Neural cell (in vitro differentiated cells): ENCODE data around the gene AQP12A. TPM values are rescaled to one million over a fixed set of nuclear protein-coding genes. Genes with fewer than 3 reads are reported as not detected.

Source experiments
- H2AFZ ChIP-seq: fragments of 200-600, 300-800 bp; sonication (generic), shearing (Covaris generic); 2 replicates; pipeline ENCODE4 v1.6.0; 2014; ENCODE audit warnings: low read depth, mild to moderate bottlenecking, antibody characterized with exemption, low read length, moderate library complexity
- H3F3A ChIP-seq: fragments of 200-600 bp; shearing (Covaris generic); 2 replicates; pipeline ENCODE4 v1.6.1; 2016; ENCODE audit warnings: mild to moderate bottlenecking, moderate library complexity, mixed read lengths, antibody characterized with exemption, low read length; ENCODE audit not compliant: insufficient read depth, poor library complexity, severe bottlenecking
- H3K27ac ChIP-seq: fragments of 200-600, 300-800 bp; sonication (generic), shearing (Covaris generic); 2 replicates; pipeline ENCODE4 v1.5.1; 2014; ENCODE audit warnings: mild to moderate bottlenecking, low read length, moderate library complexity
- H3K27me3 ChIP-seq: fragments of 300-800, 200-600 bp; sonication (generic), shearing (Covaris generic); 2 replicates; pipeline ENCODE4 v1.6.0; 2014; ENCODE audit warnings: mild to moderate bottlenecking, low read depth, low read length, moderate library complexity; ENCODE audit not compliant: insufficient read depth
- H3K36me3 ChIP-seq: fragments of 300-800, 200-600 bp; sonication (generic), shearing (Covaris generic); 2 replicates; pipeline ENCODE4 v1.5.1; 2014; ENCODE audit warnings: mild to moderate bottlenecking, antibody characterized with exemption, low read length, moderate library complexity; ENCODE audit not compliant: insufficient read depth
- H3K4me2 ChIP-seq: fragments of 300-800, 200-600 bp; sonication (generic), shearing (Covaris generic); 2 replicates; pipeline ENCODE4 v1.6.0; 2014; ENCODE audit warnings: mild to moderate bottlenecking, low read length
- H3K4me3 ChIP-seq: fragments of 300-800, 200-600 bp; sonication (generic), shearing (Covaris generic); 2 replicates; pipeline ENCODE4 v1.5.1; 2014; ENCODE audit warnings: mild to moderate bottlenecking, low read length, moderate library complexity
- H3K79me2 ChIP-seq: fragments of 200-600 bp; shearing (Covaris generic); replicated peaks from 2 replicates; pipeline ENCODE4 v1.6.0; 2014; ENCODE audit warnings: mild to moderate bottlenecking, low read length, moderate library complexity; ENCODE audit not compliant: insufficient read depth
- H3K9ac ChIP-seq: fragments of 300-800, 200-600 bp; sonication (generic), shearing (Covaris generic); 2 replicates; pipeline ENCODE4 v1.6.1; 2016; ENCODE audit warnings: mild to moderate bottlenecking, low read length, mixed read lengths
- H3K9me2 ChIP-seq: fragments of 200-600 bp; shearing (Covaris generic); 2 replicates; pipeline ENCODE4 v1.6.1; 2016; ENCODE audit warnings: mild to moderate bottlenecking, low read length, mixed read lengths; ENCODE audit not compliant: insufficient read depth
- H3K9me3 ChIP-seq: fragments of 200-600, 300-800 bp; sonication (generic), shearing (Covaris generic); 2 replicates; pipeline ENCODE4 v1.6.1; 2016; ENCODE audit warnings: mild to moderate bottlenecking, mixed run types, low read length, moderate library complexity, mixed read lengths
- H4K20me1 ChIP-seq: fragments of 200-600 bp; shearing (Covaris generic); 2 replicates; pipeline ENCODE4 v1.6.1; 2016; ENCODE audit warnings: mild to moderate bottlenecking, mixed run types; ENCODE audit not compliant: insufficient read depth
- EP300 ChIP-seq: fragments of 450-650 bp; conservative IDR thresholded peaks from 2 replicates; pipeline ENCODE4 v1.6.1; 2014; ENCODE audit warnings: antibody characterized with exemption, mild to moderate bottlenecking, moderate library complexity; ENCODE audit not compliant: poor library complexity, severe bottlenecking
- EZH2 ChIP-seq: fragments of 200-600, 300-800 bp; shearing (Covaris generic), sonication (generic); IDR thresholded peaks from 2 replicates; pipeline ENCODE4 v1.6.1; 2014; ENCODE audit warnings: antibody characterized with exemption, low read length, borderline replicate concordance, mild to moderate bottlenecking; ENCODE audit not compliant: insufficient read depth, poor library complexity, severe bottlenecking
- MXI1 ChIP-seq: fragments of 450-650 bp; conservative IDR thresholded peaks from 2 replicates; pipeline ENCODE4 v1.6.1; 2014; ENCODE audit warnings: antibody characterized with exemption, mild to moderate bottlenecking; ENCODE audit not compliant: poor library complexity, severe bottlenecking
- POLR2AphosphoS5 ChIP-seq: IDR thresholded peaks from 2 replicates; pipeline ENCODE4 v1.6.1; 2012
- RAD21 ChIP-seq: fragments of 450-650 bp; conservative IDR thresholded peaks from 2 replicates; pipeline ENCODE4 v1.6.1; 2014; ENCODE audit warnings: antibody characterized with exemption, mild to moderate bottlenecking, moderate library complexity
- SMC3 ChIP-seq: fragments of 450-650 bp; conservative IDR thresholded peaks from 2 replicates; pipeline ENCODE4 v1.6.1; 2014; ENCODE audit warnings: antibody characterized with exemption, mild to moderate bottlenecking, moderate library complexity; ENCODE audit not compliant: poor library complexity
- TAF1 ChIP-seq: IDR thresholded peaks from 2 replicates; pipeline ENCODE4 v1.6.1; 2012; ENCODE audit warnings: low read depth
- polyA plus RNA-seq: library from polyadenylated mRNA; depleted of rRNA; stranded (reverse); fragments of >200 nt; gene quantifications from 2 replicates; pipeline ENCODE4 v1.2.3, GENCODE V29; 2014
- TF ChIP-seq, protein P1 (sequence below): IDR thresholded peaks from 2 replicates; pipeline ENCODE4 v1.6.1; 2012; ENCODE audit warnings: borderline replicate concordance
- TF ChIP-seq, protein P2 (sequence below): fragments of 450-650 bp; IDR thresholded peaks from 2 replicates; pipeline ENCODE4 v1.5.1; 2014; ENCODE audit warnings: antibody characterized with exemption, mild to moderate bottlenecking, moderate library complexity; ENCODE audit not compliant: poor library complexity, severe bottlenecking

The AQP12A gene
- polyA plus RNA-seq, 1 donor from 2014 or later, result not detected

DNA sequence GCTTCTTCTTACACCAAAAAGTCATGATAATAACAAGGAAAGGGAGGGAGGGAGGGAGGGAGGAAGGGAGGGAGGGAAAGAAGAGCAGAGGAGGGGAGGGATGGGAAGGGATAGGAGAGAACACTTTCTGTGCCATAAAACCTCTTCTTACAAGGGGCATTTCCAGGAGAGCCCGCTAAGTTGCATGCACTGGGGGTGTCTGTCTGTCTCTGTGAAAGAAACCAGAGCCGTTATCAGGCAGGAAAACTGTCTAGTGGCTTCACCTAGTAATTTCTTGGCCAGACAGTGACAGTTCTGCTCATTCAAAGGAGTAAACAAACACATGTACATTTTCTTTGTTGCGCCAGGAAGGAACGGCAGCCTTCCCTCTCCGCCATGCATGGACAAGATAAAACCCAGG is 45.8 kb downstream of the AQP12A start (continued):
- TF ChIP-seq, protein P1, sequence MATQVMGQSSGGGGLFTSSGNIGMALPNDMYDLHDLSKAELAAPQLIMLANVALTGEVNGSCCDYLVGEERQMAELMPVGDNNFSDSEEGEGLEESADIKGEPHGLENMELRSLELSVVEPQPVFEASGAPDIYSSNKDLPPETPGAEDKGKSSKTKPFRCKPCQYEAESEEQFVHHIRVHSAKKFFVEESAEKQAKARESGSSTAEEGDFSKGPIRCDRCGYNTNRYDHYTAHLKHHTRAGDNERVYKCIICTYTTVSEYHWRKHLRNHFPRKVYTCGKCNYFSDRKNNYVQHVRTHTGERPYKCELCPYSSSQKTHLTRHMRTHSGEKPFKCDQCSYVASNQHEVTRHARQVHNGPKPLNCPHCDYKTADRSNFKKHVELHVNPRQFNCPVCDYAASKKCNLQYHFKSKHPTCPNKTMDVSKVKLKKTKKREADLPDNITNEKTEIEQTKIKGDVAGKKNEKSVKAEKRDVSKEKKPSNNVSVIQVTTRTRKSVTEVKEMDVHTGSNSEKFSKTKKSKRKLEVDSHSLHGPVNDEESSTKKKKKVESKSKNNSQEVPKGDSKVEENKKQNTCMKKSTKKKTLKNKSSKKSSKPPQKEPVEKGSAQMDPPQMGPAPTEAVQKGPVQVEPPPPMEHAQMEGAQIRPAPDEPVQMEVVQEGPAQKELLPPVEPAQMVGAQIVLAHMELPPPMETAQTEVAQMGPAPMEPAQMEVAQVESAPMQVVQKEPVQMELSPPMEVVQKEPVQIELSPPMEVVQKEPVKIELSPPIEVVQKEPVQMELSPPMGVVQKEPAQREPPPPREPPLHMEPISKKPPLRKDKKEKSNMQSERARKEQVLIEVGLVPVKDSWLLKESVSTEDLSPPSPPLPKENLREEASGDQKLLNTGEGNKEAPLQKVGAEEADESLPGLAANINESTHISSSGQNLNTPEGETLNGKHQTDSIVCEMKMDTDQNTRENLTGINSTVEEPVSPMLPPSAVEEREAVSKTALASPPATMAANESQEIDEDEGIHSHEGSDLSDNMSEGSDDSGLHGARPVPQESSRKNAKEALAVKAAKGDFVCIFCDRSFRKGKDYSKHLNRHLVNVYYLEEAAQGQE, result no peak

DNA sequence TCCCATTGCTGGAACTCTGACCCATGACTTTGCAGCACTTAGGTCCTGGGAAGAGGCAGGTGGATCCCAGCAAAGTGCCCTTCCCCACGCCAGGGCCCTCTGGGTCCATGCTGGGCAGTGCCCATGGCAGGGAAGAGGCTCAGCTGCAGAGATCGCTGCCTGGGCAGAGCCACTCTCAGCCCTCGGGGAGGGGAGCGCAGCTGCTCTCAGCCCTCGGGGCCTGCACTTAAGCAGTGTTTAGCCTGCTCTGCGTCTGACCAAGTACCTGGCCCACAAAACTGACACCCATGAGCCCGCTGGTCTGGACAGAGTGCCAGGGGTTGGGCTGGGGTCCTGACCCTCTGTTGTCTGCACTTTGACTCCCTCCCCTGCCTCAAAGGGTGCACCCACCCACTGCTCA is 46.3 kb downstream of the AQP12A start:
- Histone ChIP-seq H3K4me3 (no peak overlapping the region), H3K36me3 (no peaks in the 10 kb centered on the region), H3K4me2 (no peak overlapping the region), H3K9me3 (no peaks in the 10 kb centered on the region), H3K27ac (no peak overlapping the region), H3F3A (no peaks in the 10 kb centered on the region), H3K9me2 (no peaks in the 10 kb centered on the region), H3K79me2 (no peaks in the 10 kb centered on the region), H3K27me3 (no peaks in the 10 kb centered on the region), H2AFZ (no peak overlapping the region), H3K9ac (no peak overlapping the region), H4K20me1 (no peaks in the 10 kb centered on the region)
- TF ChIP-seq SMC3 (no peak), RAD21 (no peak), POLR2AphosphoS5 (no peak), EZH2 (no peak), TAF1 (no peak), MXI1 (no peak), EP300 (no peak)
- TF ChIP-seq, protein P2, sequence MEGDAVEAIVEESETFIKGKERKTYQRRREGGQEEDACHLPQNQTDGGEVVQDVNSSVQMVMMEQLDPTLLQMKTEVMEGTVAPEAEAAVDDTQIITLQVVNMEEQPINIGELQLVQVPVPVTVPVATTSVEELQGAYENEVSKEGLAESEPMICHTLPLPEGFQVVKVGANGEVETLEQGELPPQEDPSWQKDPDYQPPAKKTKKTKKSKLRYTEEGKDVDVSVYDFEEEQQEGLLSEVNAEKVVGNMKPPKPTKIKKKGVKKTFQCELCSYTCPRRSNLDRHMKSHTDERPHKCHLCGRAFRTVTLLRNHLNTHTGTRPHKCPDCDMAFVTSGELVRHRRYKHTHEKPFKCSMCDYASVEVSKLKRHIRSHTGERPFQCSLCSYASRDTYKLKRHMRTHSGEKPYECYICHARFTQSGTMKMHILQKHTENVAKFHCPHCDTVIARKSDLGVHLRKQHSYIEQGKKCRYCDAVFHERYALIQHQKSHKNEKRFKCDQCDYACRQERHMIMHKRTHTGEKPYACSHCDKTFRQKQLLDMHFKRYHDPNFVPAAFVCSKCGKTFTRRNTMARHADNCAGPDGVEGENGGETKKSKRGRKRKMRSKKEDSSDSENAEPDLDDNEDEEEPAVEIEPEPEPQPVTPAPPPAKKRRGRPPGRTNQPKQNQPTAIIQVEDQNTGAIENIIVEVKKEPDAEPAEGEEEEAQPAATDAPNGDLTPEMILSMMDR, result no peak
- TF ChIP-seq, protein P1, result no peak
